Esophagus squamous epithelium (tissue), 4 donors: ENCODE measurements around the gene RERE.

Source experiments
- POLR2A ChIP-seq, 4 donors: fragments of 450-650 bp; IDR thresholded peaks; one replicate each; pipeline ENCODE4 v1.6.1; 2017; ENCODE audit warnings: antibody characterized with exemption in 4 of 4, mild to moderate bottlenecking in 4 of 4, moderate library complexity in 3 of 4
- TF ChIP-seq, protein P1 (sequence below), 6 experiments: fragments of 450-650 bp in 4 of 6; fragments of 200-600 bp in 2 of 6; sonication (generic) in 2 of 6; IDR thresholded peaks; one replicate each; pipeline ENCODE4 v1.5.1; 2016 to 2019; ENCODE audit warnings: antibody characterized with exemption in 6 of 6, mild to moderate bottlenecking in 4 of 6, moderate library complexity in 4 of 6

DNA sequence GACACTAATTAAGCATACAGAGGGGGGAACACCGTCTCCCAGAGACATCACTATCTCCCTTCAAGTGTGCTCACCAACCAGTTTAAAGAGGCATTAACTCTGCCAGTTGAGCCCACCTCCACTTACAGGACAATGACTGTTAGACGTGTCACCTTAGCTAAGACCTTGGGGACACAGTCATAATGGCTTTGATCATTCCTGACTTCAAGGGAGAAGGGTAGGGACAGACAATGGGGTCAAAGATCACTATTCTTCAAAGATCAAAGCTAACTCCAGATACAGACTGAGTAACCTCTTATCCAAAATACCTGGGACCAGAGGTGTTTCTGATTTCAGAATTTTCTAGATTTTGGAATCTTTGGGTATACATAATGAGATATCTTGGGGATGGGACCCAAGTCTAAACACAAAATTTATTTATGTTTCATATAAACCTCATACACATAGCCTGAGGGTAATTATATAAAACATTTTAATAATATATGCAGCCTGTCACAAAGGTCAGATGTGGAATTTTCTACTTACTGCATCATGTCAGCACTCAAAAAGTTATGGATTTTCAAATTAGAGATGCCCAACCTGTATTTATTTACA, 253.4 kb downstream of the RERE start:
- TF ChIP-seq, protein P1, sequence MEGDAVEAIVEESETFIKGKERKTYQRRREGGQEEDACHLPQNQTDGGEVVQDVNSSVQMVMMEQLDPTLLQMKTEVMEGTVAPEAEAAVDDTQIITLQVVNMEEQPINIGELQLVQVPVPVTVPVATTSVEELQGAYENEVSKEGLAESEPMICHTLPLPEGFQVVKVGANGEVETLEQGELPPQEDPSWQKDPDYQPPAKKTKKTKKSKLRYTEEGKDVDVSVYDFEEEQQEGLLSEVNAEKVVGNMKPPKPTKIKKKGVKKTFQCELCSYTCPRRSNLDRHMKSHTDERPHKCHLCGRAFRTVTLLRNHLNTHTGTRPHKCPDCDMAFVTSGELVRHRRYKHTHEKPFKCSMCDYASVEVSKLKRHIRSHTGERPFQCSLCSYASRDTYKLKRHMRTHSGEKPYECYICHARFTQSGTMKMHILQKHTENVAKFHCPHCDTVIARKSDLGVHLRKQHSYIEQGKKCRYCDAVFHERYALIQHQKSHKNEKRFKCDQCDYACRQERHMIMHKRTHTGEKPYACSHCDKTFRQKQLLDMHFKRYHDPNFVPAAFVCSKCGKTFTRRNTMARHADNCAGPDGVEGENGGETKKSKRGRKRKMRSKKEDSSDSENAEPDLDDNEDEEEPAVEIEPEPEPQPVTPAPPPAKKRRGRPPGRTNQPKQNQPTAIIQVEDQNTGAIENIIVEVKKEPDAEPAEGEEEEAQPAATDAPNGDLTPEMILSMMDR (IDR thresholded peaks at IDR 0.05), result no peak
- no peak for TF ChIP-seq POLR2A (IDR thresholded peaks at IDR 0.05)
